SU-DHL-6 (cell line): ENCODE data around the gene LMAN2L.

Experiments used
- EZH2phosphoT487 ChIP-seq: fragments of 200-600 bp; sonication (generic), shearing (Covaris generic); conservative IDR thresholded peaks from 2 replicates; pipeline ENCODE4 v1.6.1; 2018; ENCODE audit warnings: mild to moderate bottlenecking, antibody characterized with exemption, low read length, moderate library complexity, mixed read lengths
- TF ChIP-seq, protein P1 (sequence below): fragments of 200-600 bp; sonication (generic); IDR thresholded peaks from one replicate; pipeline ENCODE4 v1.5.1; 2017; ENCODE audit warnings: antibody characterized with exemption, mild to moderate bottlenecking, low read length, moderate library complexity; ENCODE audit not compliant: insufficient read depth, poor library complexity, severe bottlenecking

DNA sequence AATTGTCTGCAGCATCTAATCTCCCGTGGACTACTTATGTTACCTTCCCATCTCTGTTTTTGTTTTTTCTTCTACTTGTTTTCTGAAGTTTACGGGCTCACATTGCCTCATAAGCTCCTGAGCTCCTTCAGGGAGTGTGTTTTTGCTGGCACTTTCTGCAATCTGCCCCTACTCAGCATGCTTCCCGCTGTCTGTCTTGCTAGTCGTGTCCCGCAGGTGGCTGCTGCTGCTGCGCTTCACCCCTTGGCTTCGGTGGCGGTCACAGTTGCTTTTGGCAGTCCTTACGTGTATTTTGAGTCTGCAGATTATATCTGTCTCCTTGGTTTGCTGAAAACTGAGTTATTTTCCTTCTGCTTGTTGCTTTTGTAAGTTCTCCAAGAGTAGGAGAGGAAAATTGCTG lies 60.0 kb downstream of the LMAN2L start:
- TF ChIP-seq, protein P1, sequence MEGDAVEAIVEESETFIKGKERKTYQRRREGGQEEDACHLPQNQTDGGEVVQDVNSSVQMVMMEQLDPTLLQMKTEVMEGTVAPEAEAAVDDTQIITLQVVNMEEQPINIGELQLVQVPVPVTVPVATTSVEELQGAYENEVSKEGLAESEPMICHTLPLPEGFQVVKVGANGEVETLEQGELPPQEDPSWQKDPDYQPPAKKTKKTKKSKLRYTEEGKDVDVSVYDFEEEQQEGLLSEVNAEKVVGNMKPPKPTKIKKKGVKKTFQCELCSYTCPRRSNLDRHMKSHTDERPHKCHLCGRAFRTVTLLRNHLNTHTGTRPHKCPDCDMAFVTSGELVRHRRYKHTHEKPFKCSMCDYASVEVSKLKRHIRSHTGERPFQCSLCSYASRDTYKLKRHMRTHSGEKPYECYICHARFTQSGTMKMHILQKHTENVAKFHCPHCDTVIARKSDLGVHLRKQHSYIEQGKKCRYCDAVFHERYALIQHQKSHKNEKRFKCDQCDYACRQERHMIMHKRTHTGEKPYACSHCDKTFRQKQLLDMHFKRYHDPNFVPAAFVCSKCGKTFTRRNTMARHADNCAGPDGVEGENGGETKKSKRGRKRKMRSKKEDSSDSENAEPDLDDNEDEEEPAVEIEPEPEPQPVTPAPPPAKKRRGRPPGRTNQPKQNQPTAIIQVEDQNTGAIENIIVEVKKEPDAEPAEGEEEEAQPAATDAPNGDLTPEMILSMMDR = no peak
- no peak for TF ChIP-seq EZH2phosphoT487
